ENCODE results near the gene ENPP4.
"Not testable (repeated sequence)": the region's sequence is repeated elsewhere in the genome, so short reads cannot be mapped to it uniquely, and the experiment has no call there.

The ENPP4 gene

GRCh38 chr6:46129629-46130511 is at the start of gene ENPP4:
Gene ENPP4 (plus strand): TSS chr6:46129989. CDS start chr6:46139584, 9,595 bp downstream.
- DNase-seq (ENCODE audit: low read depth in 2 of 2, low spot score in 1 of 2) = peak; percentile 64 to 79

DNA sequence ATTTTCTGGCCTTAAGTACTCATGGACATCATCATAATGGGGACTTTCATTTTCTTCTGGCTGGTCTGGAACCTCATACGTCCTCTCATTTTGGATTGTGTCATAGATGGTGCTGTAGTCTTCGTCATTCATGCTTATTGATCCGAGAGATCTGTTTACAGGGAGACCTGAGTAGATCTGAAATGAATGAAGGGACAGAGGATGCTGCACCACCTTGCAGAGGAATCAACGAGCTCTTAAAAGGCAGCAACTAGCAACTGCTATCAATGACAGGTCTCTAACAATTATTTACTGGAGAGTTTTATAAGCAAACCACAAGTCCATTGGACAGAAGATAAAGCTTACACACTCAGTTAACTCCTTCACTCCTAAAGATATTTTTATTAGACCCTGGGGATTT is 49.7 kb upstream of the ENPP4 start:
- no peak for DNase-seq (ENCODE audit: low read depth in 2 of 2, low spot score in 1 of 2)

- DNase-seq (ENCODE audit: low read depth in 2 of 2, low spot score in 1 of 2) = not testable (repeated sequence)
These were observed 44.1 kb upstream of the ENPP4 start for GRCh38 chr6:46085688-46086087.

- DNase-seq (ENCODE audit: low read depth in 2 of 2, low spot score in 1 of 2) = peak; percentile 25 to 38
These were observed 39.4 kb upstream of the ENPP4 start for GRCh38 chr6:46090115-46091079.

GRCh38 chr6:46091080-46091478 is 38.7 kb upstream of the ENPP4 start:
- no peak for DNase-seq (ENCODE audit: low read depth in 2 of 2, low spot score in 1 of 2)

DNA sequence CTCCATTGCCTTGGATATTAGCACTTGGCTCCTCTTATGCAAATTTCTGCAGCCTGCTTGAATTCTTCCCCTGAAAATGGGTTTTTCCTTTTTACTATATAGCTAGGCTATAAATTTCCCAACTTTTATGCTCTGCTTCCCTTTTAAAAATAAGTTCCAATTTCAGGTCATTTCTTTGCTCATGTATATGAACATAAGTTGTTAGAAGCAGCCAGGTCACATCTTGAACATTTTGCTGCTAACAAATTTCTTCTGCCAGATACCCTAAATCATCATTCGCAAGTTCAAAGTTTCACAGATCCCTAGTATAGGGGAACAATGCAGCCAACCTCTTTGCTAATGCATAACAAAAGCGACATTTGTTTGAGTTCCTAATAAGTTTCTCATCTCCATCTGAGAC is 34.5 kb upstream of the ENPP4 start:
- no peak for DNase-seq (ENCODE audit: low read depth in 2 of 2, low spot score in 1 of 2)

- DNase-seq (ENCODE audit: low read depth in 2 of 2, low spot score in 1 of 2) = no peak
These were observed 32.4 kb upstream of the ENPP4 start for GRCh38 chr6:46097366-46097765.

DNA sequence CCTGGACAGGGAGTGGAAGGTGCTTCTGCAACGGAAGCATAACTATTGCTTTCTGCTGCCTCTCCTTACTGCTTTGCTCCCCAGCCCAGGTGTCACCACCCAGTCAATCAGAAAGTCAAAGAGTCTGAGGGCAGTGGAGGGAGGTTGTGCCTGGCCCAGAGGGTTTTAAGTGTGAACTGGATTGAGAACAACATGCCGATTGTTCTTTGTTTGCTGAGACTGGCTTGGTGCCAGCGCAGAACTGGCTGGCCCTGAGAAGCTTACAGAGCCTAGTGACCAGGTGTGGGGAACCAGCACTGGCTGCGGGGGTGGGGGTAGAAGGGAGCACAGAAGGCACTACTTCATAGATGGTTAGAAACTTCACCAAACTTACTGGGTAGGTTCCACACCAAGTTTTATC is 31.1 kb upstream of the ENPP4 start:
- no peak for DNase-seq (ENCODE audit: low read depth in 2 of 2, low spot score in 1 of 2)

DNA sequence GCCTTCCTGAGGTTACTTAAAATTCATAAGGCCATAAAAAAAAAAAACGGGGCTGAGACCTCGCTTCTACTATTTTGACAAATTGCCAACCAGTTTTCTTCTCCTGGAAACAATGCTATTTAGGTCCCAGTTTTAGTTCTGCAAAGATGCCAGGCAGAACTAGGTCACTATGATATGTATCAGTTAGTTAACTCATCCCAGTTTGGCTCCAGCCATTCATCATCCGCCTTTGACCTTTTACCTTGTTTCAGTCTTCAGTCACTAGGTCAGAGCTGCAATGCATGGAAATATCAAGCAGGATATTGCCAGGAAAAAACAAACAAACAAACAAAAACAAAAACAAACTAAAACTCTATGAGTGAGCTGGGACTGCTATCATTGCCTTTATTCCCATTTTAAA is 29.8 kb upstream of the ENPP4 start:
- no peak for DNase-seq (ENCODE audit: low read depth in 2 of 2, low spot score in 1 of 2)

DNA sequence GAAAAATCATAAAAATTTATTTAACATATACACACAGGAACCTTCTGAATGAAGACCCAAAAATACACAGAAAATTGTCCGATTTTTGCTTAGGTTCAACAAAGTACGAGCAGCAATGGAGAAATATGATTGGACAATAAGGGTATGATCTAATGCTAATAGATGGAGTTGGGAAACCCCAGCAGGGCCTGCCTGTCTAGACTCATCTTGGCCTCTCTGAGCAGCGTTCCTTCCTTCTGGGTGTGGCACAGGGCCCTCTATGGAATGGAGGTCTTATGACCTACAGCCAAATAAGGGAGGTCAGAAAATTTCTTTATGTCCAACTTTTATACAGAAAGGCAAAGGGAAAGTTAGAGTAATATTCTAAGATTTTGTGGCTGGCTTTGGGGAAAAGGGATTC is 27.7 kb upstream of the ENPP4 start:
- no peak for DNase-seq (ENCODE audit: low read depth in 2 of 2, low spot score in 1 of 2)

GRCh38 chr6:46103441-46104115 is 26.2 kb upstream of the ENPP4 start:
- DNase-seq (ENCODE audit: low read depth in 2 of 2, low spot score in 1 of 2) = no peak

- DNase-seq (ENCODE audit: low read depth in 2 of 2, low spot score in 1 of 2) = no peak
These were observed 25.6 kb upstream of the ENPP4 start for GRCh38 chr6:46104209-46104608.

GRCh38 chr6:46105568-46105967 is 24.2 kb upstream of the ENPP4 start:
- DNase-seq (ENCODE audit: low read depth in 2 of 2, low spot score in 1 of 2) = no peak

DNA sequence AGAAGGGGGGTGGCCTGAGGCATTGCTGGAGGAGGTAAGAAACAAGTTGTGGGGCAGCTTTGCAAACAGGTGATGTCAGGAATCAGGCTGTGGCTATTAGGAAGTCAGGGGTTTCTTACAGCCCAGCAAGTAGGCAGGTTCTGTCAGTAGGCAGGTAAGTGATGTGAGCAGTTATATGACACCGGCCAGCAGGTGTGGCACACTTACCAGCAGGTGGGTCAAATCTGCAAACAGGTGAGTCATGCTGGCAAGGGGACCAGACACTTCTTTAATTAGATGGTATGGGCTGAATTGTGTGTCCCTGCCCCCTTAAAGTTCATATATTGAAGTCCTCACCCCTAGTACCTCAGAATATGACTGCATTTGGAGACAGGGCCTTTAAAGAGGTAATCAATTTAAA is 16.4 kb upstream of the ENPP4 start:
- no peak for DNase-seq (ENCODE audit: low read depth in 2 of 2, low spot score in 1 of 2)

DNA sequence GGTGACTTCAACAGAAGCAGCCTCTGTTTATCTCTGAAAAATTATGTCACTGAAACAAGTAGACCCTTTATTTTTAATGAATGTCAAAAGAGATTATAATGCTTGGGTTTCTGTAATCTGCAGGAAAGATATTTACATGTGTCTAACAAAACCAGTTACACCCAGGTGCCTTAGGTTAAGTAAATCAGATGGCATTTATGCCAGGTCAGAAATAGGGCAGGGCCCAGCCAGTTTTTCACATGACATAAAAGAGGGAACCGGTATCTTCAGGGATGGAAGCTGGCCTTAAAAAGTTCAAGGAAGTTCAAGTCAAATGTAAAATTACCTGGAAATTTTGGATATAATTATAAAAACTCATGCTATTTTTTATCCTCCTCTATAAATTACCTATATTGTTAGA is 14.2 kb upstream of the ENPP4 start:
- DNase-seq (ENCODE audit: low read depth in 2 of 2, low spot score in 1 of 2) = no peak

- DNase-seq (ENCODE audit: low read depth in 2 of 2, low spot score in 1 of 2) = no peak
These were observed 13.5 kb upstream of the ENPP4 start for GRCh38 chr6:46116289-46116688.

DNA sequence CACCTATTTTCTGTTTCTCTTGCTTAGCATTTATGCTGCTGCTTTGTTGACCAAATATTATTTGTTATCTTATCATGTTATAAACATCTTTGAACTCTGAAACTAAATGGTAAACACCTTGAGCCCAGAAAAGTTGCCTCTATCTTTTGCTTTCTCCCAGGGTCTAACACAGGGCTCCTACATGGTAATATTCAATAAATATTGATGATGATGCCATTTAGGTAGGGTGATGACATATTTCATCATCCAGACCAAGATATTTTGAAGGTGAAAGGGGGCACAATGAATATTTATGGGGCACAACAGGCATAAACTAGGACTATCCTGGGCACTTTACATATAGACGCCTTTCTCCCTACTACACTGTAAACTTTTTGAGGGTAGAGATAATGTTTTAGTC is 11.6 kb upstream of the ENPP4 start:
- no peak for DNase-seq (ENCODE audit: low read depth in 2 of 2, low spot score in 1 of 2)

DNA sequence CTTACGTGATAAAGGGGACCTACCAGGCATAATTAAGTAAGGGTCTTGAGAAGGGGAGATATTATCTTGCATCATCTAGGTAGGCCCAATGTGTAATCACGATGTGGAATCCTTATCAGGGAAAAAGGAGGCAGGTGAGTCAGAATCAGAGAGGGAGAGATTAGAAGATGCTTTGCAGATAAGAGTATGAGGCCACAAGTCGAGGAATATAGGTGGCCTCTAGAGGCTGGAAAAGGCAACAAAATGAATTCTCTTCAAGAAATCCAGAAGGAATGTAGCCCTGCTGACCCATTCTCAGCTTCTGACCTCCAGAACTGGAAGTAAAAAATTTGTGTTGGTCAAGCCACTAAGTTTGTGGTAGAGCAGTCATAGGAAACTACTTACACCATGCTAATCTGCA is 11.0 kb upstream of the ENPP4 start:
- no peak for DNase-seq (ENCODE audit: low read depth in 2 of 2, low spot score in 1 of 2)

DNA sequence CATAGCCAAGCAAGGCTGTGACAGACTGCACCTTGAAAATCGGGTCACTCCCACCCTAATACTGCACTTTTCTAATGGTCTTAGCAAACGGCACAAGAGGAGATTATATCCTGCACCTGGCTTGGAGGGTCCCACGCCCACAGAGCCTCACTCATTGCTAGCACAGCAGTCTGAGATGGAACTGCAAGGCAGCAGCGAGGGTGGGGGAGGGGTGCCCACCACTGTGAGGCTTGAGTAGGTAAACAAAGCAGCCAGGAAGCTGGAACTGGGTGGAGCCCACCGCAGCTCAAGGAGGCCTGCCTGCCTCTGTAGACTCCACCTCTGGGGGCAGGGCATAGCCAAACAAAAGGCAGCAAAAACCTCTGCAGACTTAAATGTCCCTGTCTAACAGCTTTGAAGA is 10.1 kb upstream of the ENPP4 start:
- not testable (repeated sequence) for DNase-seq (ENCODE audit: low read depth in 2 of 2, low spot score in 1 of 2)

DNA sequence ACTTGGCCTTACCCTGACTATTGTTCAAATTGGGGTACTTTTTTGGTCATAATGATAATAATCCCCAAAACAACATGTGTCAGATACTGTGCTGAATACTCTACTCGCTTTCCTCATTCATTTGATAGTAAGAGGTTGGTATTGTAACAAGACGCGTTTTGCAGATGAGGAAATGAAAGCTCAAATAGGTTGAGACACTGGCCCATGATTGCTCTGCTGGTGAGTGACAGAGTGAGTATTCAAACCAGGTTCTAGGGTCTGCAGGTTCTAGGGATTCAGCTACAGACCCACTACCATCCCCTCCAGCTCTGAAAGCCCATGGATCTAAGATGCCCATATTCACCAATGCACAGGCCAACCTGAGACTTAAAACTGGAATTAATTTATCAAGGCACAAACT is 1.3 kb upstream of the ENPP4 start:
- no peak for DNase-seq (ENCODE audit: low read depth in 2 of 2, low spot score in 1 of 2)

DNA sequence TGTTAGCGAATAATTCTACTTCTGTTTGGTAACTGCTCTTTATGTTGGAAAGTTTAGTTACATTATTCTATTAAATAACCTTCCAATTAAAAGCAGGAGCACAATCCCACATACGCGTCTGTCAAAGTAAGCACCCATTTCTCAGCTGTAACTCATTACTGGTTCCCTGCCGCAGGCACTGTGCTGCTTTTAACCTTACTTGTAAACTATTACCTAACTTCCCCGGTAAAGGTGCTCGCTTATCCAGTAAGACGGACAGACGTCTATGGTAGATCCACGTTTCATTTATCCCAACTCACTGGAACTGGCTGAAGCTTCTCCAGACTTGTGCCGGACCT is 529 bp upstream of the ENPP4 start:
- DNase-seq (ENCODE audit: low read depth in 2 of 2, low spot score in 1 of 2) = no peak

GRCh38 chr6:46130666-46131065 is 877 bp downstream of the ENPP4 start:
- no peak for DNase-seq (ENCODE audit: low read depth in 2 of 2, low spot score in 1 of 2)
